ENCODE data around the gene KIF13A.

- TF ChIP-seq CTCF (IDR thresholded peaks at IDR 0.05), result no peak
- no peak for TF ChIP-seq POLR2A (IDR thresholded peaks at IDR 0.05)
Observed at GRCh38 chr6:17719323-17720041, 268.0 kb downstream of the KIF13A start.
